GM18951 (cell line): ENCODE results near the gene RAPGEF3.

ENCODE experiments used
- POLR2A ChIP-seq: IDR thresholded peaks from 4 replicates; pipeline ENCODE4 v1.6.1; 2011; ENCODE audit warnings: mild to moderate bottlenecking; ENCODE audit not compliant: insufficient read length, insufficient read depth; ENCODE audit errors: extremely low read depth
- in situ Hi-C: fragments of 300-500 bp; cut with MboI; formaldehyde crosslinking; loops from one replicate; pipeline ENCODE4 v1.12.0; 2022; ENCODE audit warnings: low sequenced_read_pairs, mixed read lengths, inconsistent platforms; ENCODE audit not compliant: unreplicated experiment

Gene RAPGEF3

GRCh38 chr12:47715393-47715876 is 43.2 kb downstream of the RAPGEF3 start:
- in situ Hi-C loops: no loop called here

GRCh38 chr12:47714826-47715386 is 43.8 kb downstream of the RAPGEF3 start:
- TF ChIP-seq POLR2A: no peak
- in situ Hi-C loops: loop anchor here (5.0 kb wide), 1 partner anchor 62 kb away; no protein-coding TSS in a partner anchor

More at GRCh38 chr12:47715393-47715876, 43.2 kb downstream of the RAPGEF3 start:
- TF ChIP-seq POLR2A: no peak

- in situ Hi-C loops: loop anchor here (5.0 kb wide), 1 partner anchor 65 kb away; no protein-coding TSS in a partner anchor
- TF ChIP-seq POLR2A: no peak
Measured at GRCh38 chr12:47712171-47712570, 46.5 kb downstream of the RAPGEF3 start.

- no peak for TF ChIP-seq POLR2A
- in situ Hi-C loops: loop anchor here (5.0 kb wide), 1 partner anchor 66 kb away; no protein-coding TSS in a partner anchor
Measured at GRCh38 chr12:47711448-47711847, 47.2 kb downstream of the RAPGEF3 start.

GRCh38 chr12:47710278-47710677 is 48.4 kb downstream of the RAPGEF3 start:
- in situ Hi-C loops: loop anchor here (5.0 kb wide), 1 partner anchor 67 kb away; no protein-coding TSS in a partner anchor
- TF ChIP-seq POLR2A: no peak

GRCh38 chr12:47709671-47710070 is 49.0 kb downstream of the RAPGEF3 start:
- in situ Hi-C loops: loop anchor here (5.0 kb wide), 1 partner anchor 68 kb away; no protein-coding TSS in a partner anchor
- TF ChIP-seq POLR2A: no peak

GRCh38 chr12:47709237-47709636 is 49.4 kb downstream of the RAPGEF3 start:
- in situ Hi-C loops: no loop called here
- TF ChIP-seq POLR2A: no peak

- in situ Hi-C loops: no loop called here
- TF ChIP-seq POLR2A: no peak
Measured at GRCh38 chr12:47707905-47708543, 50.7 kb downstream of the RAPGEF3 start.

- no peak for TF ChIP-seq POLR2A
- in situ Hi-C loops: no loop called here
Measured at GRCh38 chr12:47707355-47707754, 51.3 kb downstream of the RAPGEF3 start.

GRCh38 chr12:47705566-47706425 is 52.9 kb downstream of the RAPGEF3 start, which contains the start of gene RPAP3:
Gene RPAP3, minus strand, starts transcription at chr12:47706030. Its CDS starts 3,190 bp downstream, at chr12:47702840.
- in situ Hi-C loops: no loop called here
- peak; percentile 97 for TF ChIP-seq POLR2A

GRCh38 chr12:47705229-47705565 is 53.5 kb downstream of the RAPGEF3 start:
- no peak for TF ChIP-seq POLR2A
- in situ Hi-C loops: no loop called here

- TF ChIP-seq POLR2A: no peak
- in situ Hi-C loops: no loop called here
Measured at GRCh38 chr12:47704719-47705118, 54.0 kb downstream of the RAPGEF3 start.

GRCh38 chr12:47700263-47700662 is 58.4 kb downstream of the RAPGEF3 start:
- TF ChIP-seq POLR2A: no peak
- in situ Hi-C loops: no loop called here
